SK-N-MC (cell line): ENCODE measurements around the gene WASHC4.

Source experiments
- DNase-seq: peaks from one replicate; pipeline ENCODE4 v3.0.0-alpha.2; 2011; ENCODE audit warnings: low read depth, low spot score
- H3K27ac ChIP-seq: fragments of 200-600 bp; sonication (generic); 2 replicates; pipeline ENCODE4 v1.5.1; 2016; ENCODE audit warnings: mixed run types
- H3K36me3 ChIP-seq: fragments of 200-600 bp; sonication (generic); 2 replicates; pipeline ENCODE4 v1.6.1; 2017; ENCODE audit warnings: antibody characterized with exemption, low read length, mixed read lengths; ENCODE audit not compliant: insufficient read depth
- H3K4me3 ChIP-seq: fragments of 200-600 bp; sonication (generic); 2 replicates; pipeline ENCODE4 v1.5.1; 2016
- H3K9ac ChIP-seq: fragments of 200-600 bp; sonication (generic); 2 replicates; pipeline ENCODE4 v1.8.0; 2017; ENCODE audit warnings: mixed run types, mixed read lengths; ENCODE audit not compliant: insufficient read length
- H3K9me3 ChIP-seq: fragments of 200-600 bp; sonication (generic); 2 replicates; pipeline ENCODE4 v1.6.1; 2017; ENCODE audit warnings: low read depth, mild to moderate bottlenecking, antibody characterized with exemption, low read length, moderate library complexity, mixed read lengths
- EZH2 ChIP-seq: fragments of 200-600 bp; sonication (generic); IDR thresholded peaks from one replicate; pipeline ENCODE4 v1.6.1; 2017; ENCODE audit warnings: antibody characterized with exemption
- FOXP2 ChIP-seq: optimal IDR thresholded peaks from 2 replicates; pipeline ENCODE3; 2011; ENCODE audit warnings: mild to moderate bottlenecking, moderate library complexity; ENCODE audit not compliant: insufficient read depth; ENCODE audit errors: extremely low read length, control extremely low read depth
- POLR2AphosphoS5 ChIP-seq: IDR thresholded peaks from 2 replicates; pipeline ENCODE4 v1.6.1; 2012; ENCODE audit warnings: mild to moderate bottlenecking, low read depth, low read length, borderline replicate concordance

WASHC4 gene

GRCh38 chr12:105072888-105073488 lies 34.5 kb upstream of the WASHC4 start:
- Histone ChIP-seq H3K27ac (no peak overlapping the region), H3K36me3 (peaks cover 33% of the 10 kb centered on the region; the same call in 1 of the 2 replicates), H3K4me3 (no peak overlapping the region), H3K9me3 (no peaks in the 10 kb centered on the region), H3K9ac (no peak overlapping the region)
- no peak for TF ChIP-seq EZH2
- DNase-seq: no peak

DNA sequence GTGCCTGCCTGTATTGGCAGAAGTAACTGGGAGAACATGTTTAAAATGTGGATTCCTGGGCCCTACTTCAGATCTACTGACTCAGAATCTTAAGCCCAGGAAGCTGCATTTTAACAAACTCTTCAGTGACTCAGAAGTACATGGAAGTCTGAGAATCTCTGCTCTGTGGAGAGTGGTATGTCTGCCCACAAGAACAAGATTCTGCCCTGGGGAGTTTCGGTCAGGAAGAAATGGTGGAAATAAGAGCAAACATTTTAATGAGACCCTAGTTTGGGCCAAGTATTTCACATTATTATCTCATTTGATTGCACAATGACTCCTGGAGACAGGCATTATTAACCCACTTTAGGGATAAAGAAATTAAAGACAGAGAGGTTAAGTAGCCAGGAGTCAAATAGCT lies 31.4 kb upstream of the WASHC4 start:
- no peak overlapping the region for H3K27ac ChIP-seq
- H3K4me3 ChIP-seq: no peak overlapping the region
- no peaks in the 10 kb centered on the region for H3K9me3 ChIP-seq
- TF ChIP-seq FOXP2: no peak
- TF ChIP-seq POLR2AphosphoS5: no peak
- no peak for TF ChIP-seq EZH2
- H3K9ac ChIP-seq: no peak overlapping the region
- no peak for DNase-seq
- peaks cover 7% of the 10 kb centered on the region; the same call in 1 of the 2 replicates for H3K36me3 ChIP-seq

GRCh38 chr12:105076913-105077312 lies 30.6 kb upstream of the WASHC4 start:
- no peaks in the 10 kb centered on the region for H3K9me3 ChIP-seq
- no peak overlapping the region for H3K27ac ChIP-seq
- H3K36me3 ChIP-seq: peaks cover 6% of the 10 kb centered on the region; the same call in 1 of the 2 replicates
- no peak for TF ChIP-seq FOXP2
- no peak for TF ChIP-seq EZH2
- no peak for TF ChIP-seq POLR2AphosphoS5
- DNase-seq: no peak
- no peak overlapping the region for H3K9ac ChIP-seq
- no peak overlapping the region for H3K4me3 ChIP-seq

DNA sequence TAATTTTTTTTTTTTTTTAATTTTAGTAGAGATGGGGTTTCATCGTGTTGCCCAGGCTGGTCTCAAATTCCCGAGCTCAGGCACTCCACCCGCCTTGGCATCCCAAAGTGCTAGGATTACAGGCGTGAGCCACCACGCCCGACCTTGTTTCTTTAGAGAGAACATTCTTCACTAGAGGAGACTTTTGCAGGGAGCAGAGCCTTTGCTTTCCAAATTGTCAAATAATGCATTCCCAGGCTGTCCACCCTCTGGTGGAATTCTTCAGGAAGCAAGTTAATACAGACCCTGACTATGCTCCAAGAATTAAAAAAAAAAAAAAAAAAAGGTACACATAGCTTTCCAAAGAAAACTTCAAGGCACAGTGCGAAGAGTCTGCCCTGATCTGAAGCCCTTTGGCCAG lies 30.1 kb upstream of the WASHC4 start:
- DNase-seq: no peak
- Histone ChIP-seq H3K27ac (no peak overlapping the region), H3K9ac (no peak overlapping the region), H3K9me3 (no peaks in the 10 kb centered on the region), H3K36me3 (peaks cover 6% of the 10 kb centered on the region; the same call in 1 of the 2 replicates), H3K4me3 (no peak overlapping the region)
- no peak for TF ChIP-seq EZH2
- TF ChIP-seq POLR2AphosphoS5: no peak
- no peak for TF ChIP-seq FOXP2

GRCh38 chr12:105078712-105079570 lies 28.6 kb upstream of the WASHC4 start:
- no peak overlapping the region for H3K27ac ChIP-seq
- DNase-seq: no peak
- no peak for TF ChIP-seq EZH2
- no peak for TF ChIP-seq POLR2AphosphoS5
- TF ChIP-seq FOXP2: no peak

GRCh38 chr12:105083031-105083430 lies 24.5 kb upstream of the WASHC4 start:
- DNase-seq: no peak
- Histone ChIP-seq H3K9ac (peak overlapping the region; percentile 88), H3K9me3 (no peaks in the 10 kb centered on the region), H3K27ac (peak overlapping the region; percentile 69), H3K4me3 (peak overlapping the region; percentile 92), H3K36me3 (no peaks in the 10 kb centered on the region; the same call in 1 of the 2 replicates)
- TF ChIP-seq POLR2AphosphoS5 (no peak), FOXP2 (no peak), EZH2 (no peak)

More at GRCh38 chr12:105078712-105079570, 28.6 kb upstream of the WASHC4 start:
- Histone ChIP-seq H3K4me3 (no peak overlapping the region), H3K36me3 (no peaks in the 10 kb centered on the region; the same call in 1 of the 2 replicates), H3K9ac (no peak overlapping the region), H3K9me3 (no peaks in the 10 kb centered on the region)

- peak overlapping the region; percentile 69 for H3K27ac ChIP-seq
- TF ChIP-seq EZH2 (no peak), FOXP2 (no peak), POLR2AphosphoS5 (no peak)
- DNase-seq: no peak
- H3K9ac ChIP-seq: peak overlapping the region; percentile 88
- H3K4me3 ChIP-seq: peak overlapping the region; percentile 92
- no peaks in the 10 kb centered on the region; the same call in 1 of the 2 replicates for H3K36me3 ChIP-seq
- no peaks in the 10 kb centered on the region for H3K9me3 ChIP-seq
These were observed 23.9 kb upstream of the WASHC4 start for GRCh38 chr12:105083551-105084105.
